HEK293 (cell line): ENCODE measurements around the gene ATP8B1.

Experiments
- CTCF ChIA-PET: fragments of 350-600 bp; formaldehyde crosslinking; extraction: SDS; loops from one replicate; lab custom pipeline; 2021; ENCODE audit warnings: antibody characterized with exemption; lab: Yijun Ruan, JAX
- POLR2A ChIA-PET: fragments of 300-600 bp; formaldehyde crosslinking; extraction: SDS; loops from one replicate; lab custom pipeline; 2020; ENCODE audit warnings: antibody characterized with exemption, inconsistent platforms; lab: Yijun Ruan, JAX
- H3K27ac ChIP-seq: fragments of 200-500 bp; sonication (Bioruptor generic); 2 replicates; pipeline ENCODE4 v1.5.1; 2014; ENCODE audit warnings: low read depth, low read length, control low read depth, inconsistent platforms; ENCODE audit errors: extremely low read depth
- H3K36me3 ChIP-seq, 2 experiments: fragments of 200-500 bp in 1 of 2; sonication (Bioruptor generic) in 1 of 2; 1 replicate in 1 of 2; 2 replicates in 1 of 2; pipeline ENCODE4 v1.5.1; 2014 to 2017; ENCODE audit warnings: inconsistent platforms in 2 of 2, low read length in 2 of 2; ENCODE audit not compliant: control insufficient read depth in 2 of 2, insufficient read depth in 1 of 2
- H3K4me1 ChIP-seq: fragments of 200-500 bp; sonication (Bioruptor generic); 2 replicates; pipeline ENCODE4 v1.5.1; 2014; ENCODE audit warnings: mild to moderate bottlenecking, low read length, inconsistent platforms; ENCODE audit not compliant: control insufficient read depth, insufficient read depth
- H3K4me3 ChIP-seq: 2 replicates; pipeline ENCODE4 v1.5.1; 2011; ENCODE audit warnings: low read depth, mild to moderate bottlenecking, control low read depth, low read length, moderate library complexity
- H3K9me3 ChIP-seq: fragments of 200-500 bp; sonication (Bioruptor generic); 2 replicates; pipeline ENCODE4 v1.5.1; 2014; ENCODE audit warnings: low read depth, low read length, inconsistent platforms; ENCODE audit not compliant: control insufficient read depth, insufficient read depth
- KLF7 ChIP-seq: fragments of 450-650 bp; formaldehyde crosslinking; IDR thresholded peaks from 2 replicates; pipeline ENCODE4 v1.5.1; 2016; ENCODE audit warnings: missing biosample characterization, missing genetic modification characterization, borderline replicate concordance
- PATZ1 ChIP-seq: fragments of 450-650 bp; formaldehyde crosslinking; IDR thresholded peaks from 2 replicates; pipeline ENCODE4 v1.5.1; 2016; ENCODE audit warnings: missing biosample characterization, missing genetic modification characterization
- PBX3 ChIP-seq: sonication (generic); formaldehyde crosslinking; IDR thresholded peaks from 2 replicates; pipeline ENCODE4 v1.8.1; 2022; ENCODE audit warnings: mild to moderate bottlenecking, moderate library complexity, missing genetic modification reagents
- PRDM4 ChIP-seq: fragments of 450-650 bp; formaldehyde crosslinking; IDR thresholded peaks from 2 replicates; pipeline ENCODE4 v1.5.1; 2017; ENCODE audit warnings: missing biosample characterization, missing genetic modification characterization
- SCRT1 ChIP-seq: fragments of 450-650 bp; formaldehyde crosslinking; IDR thresholded peaks from 2 replicates; pipeline ENCODE4 v1.5.1; 2016; ENCODE audit warnings: missing biosample characterization, missing genetic modification characterization, borderline replicate concordance
- YY1 ChIP-seq: fragments of 450-650 bp; formaldehyde crosslinking; IDR thresholded peaks from 2 replicates; pipeline ENCODE4 v1.5.1; 2018; ENCODE audit warnings: missing biosample characterization, missing genetic modification characterization
- ZBTB1 ChIP-seq: fragments of 450-650 bp; formaldehyde crosslinking; IDR thresholded peaks from 2 replicates; pipeline ENCODE4 v1.5.1; 2016; ENCODE audit warnings: missing biosample characterization, missing genetic modification characterization
- ZBTB17 ChIP-seq: fragments of 450-650 bp; formaldehyde crosslinking; IDR thresholded peaks from 2 replicates; pipeline ENCODE4 v1.5.1; 2016; ENCODE audit warnings: missing biosample characterization, missing genetic modification characterization
- ZBTB8A ChIP-seq: fragments of 450-650 bp; formaldehyde crosslinking; IDR thresholded peaks from 2 replicates; pipeline ENCODE4 v1.5.1; 2016; ENCODE audit warnings: missing biosample characterization, missing genetic modification characterization
- ZEB2 ChIP-seq: fragments of 450-650 bp; formaldehyde crosslinking; IDR thresholded peaks from 2 replicates; pipeline ENCODE4 v1.5.1; 2016; ENCODE audit warnings: missing biosample characterization, missing genetic modification characterization
- ZNF202 ChIP-seq: fragments of 450-650 bp; formaldehyde crosslinking; IDR thresholded peaks from 2 replicates; pipeline ENCODE4 v1.5.1; 2016; ENCODE audit warnings: missing biosample characterization, missing genetic modification characterization, borderline replicate concordance
- ZNF211 ChIP-seq: fragments of 450-650 bp; formaldehyde crosslinking; IDR thresholded peaks from 2 replicates; pipeline ENCODE4 v1.5.1; 2016; ENCODE audit warnings: low read depth, missing biosample characterization, missing genetic modification characterization
- ZNF366 ChIP-seq: fragments of 450-650 bp; formaldehyde crosslinking; conservative IDR thresholded peaks from 2 replicates; pipeline ENCODE4 v1.5.1; 2016; ENCODE audit warnings: missing biosample characterization, missing genetic modification characterization
- ZNF610 ChIP-seq: fragments of 450-650 bp; formaldehyde crosslinking; IDR thresholded peaks from 2 replicates; pipeline ENCODE4 v1.5.1; 2016; ENCODE audit warnings: missing biosample characterization, missing genetic modification characterization, borderline replicate concordance
- ZNF624 ChIP-seq: fragments of 450-650 bp; formaldehyde crosslinking; IDR thresholded peaks from 2 replicates; pipeline ENCODE4 v1.5.1; 2017; ENCODE audit warnings: missing biosample characterization, missing genetic modification characterization
- ZNF629 ChIP-seq: fragments of 450-650 bp; formaldehyde crosslinking; IDR thresholded peaks from 2 replicates; pipeline ENCODE4 v1.5.1; 2017; ENCODE audit warnings: missing biosample characterization, missing genetic modification characterization
- ZNF654 ChIP-seq: fragments of 450-650 bp; formaldehyde crosslinking; IDR thresholded peaks from 2 replicates; pipeline ENCODE4 v1.5.1; 2016; ENCODE audit warnings: low read depth, missing biosample characterization, missing genetic modification characterization
- ZNF660 ChIP-seq: fragments of 450-650 bp; IDR thresholded peaks from 2 replicates; pipeline ENCODE4 v1.5.1; 2018; ENCODE audit warnings: missing biosample characterization, mild to moderate bottlenecking, missing genetic modification characterization
- ZNF76 ChIP-seq: fragments of 450-650 bp; formaldehyde crosslinking; IDR thresholded peaks from 2 replicates; pipeline ENCODE4; 2016; ENCODE audit warnings: low read depth, missing biosample characterization, missing genetic modification characterization, borderline replicate concordance
- ZNF830 ChIP-seq: fragments of 450-650 bp; IDR thresholded peaks from 2 replicates; pipeline ENCODE4 v1.5.0; 2018; ENCODE audit warnings: missing biosample characterization, missing genetic modification characterization, low read depth, mild to moderate bottlenecking, moderate library complexity
- ZNF843 ChIP-seq: fragments of 450-650 bp; formaldehyde crosslinking; IDR thresholded peaks from 2 replicates; pipeline ENCODE4 v1.5.1; 2016; ENCODE audit warnings: missing biosample characterization, missing genetic modification characterization
- ZSCAN18 ChIP-seq: fragments of 450-650 bp; formaldehyde crosslinking; IDR thresholded peaks from 2 replicates; pipeline ENCODE4 v1.5.1; 2016; ENCODE audit warnings: missing biosample characterization, missing genetic modification characterization
- ZXDB ChIP-seq: fragments of 450-650 bp; formaldehyde crosslinking; IDR thresholded peaks from 2 replicates; pipeline ENCODE4 v1.5.1; 2016; ENCODE audit warnings: missing biosample characterization, missing genetic modification characterization
- TF ChIP-seq, protein P1 (sequence below): fragments of 450-650 bp; formaldehyde crosslinking; IDR thresholded peaks from 2 replicates; pipeline ENCODE4 v1.5.1; 2017; ENCODE audit warnings: missing biosample characterization, missing genetic modification characterization
- TF ChIP-seq, protein P2 (sequence below): fragments of 450-650 bp; IDR thresholded peaks from 2 replicates; pipeline ENCODE4 v1.5.1; 2018; ENCODE audit warnings: missing biosample characterization, missing genetic modification characterization
- TF ChIP-seq, protein P3 (sequence below): fragments of 450-650 bp; formaldehyde crosslinking; IDR thresholded peaks from 2 replicates; pipeline ENCODE4 v1.5.1; 2016; ENCODE audit warnings: missing biosample characterization, missing genetic modification characterization

The ATP8B1 gene

GRCh38 chr18:57846258-57846657 is 43.1 kb upstream of the ATP8B1 start:
- H3K36me3 ChIP-seq, result no peaks in the 10 kb centered on the region
- 0 out of 2 replicates have a peak overlapping the region, but pooled peaks have one; percentile 49 for H3K27ac ChIP-seq
- ChIA-PET POLR2A (no interaction called here), CTCF (interaction anchor here (1.1 to 2.6 kb wide), 3 partner anchors 9 to 13 kb away, joined by 3 to 11 read pairs (median 4); no protein-coding TSS in a partner anchor)
- peaks cover 8% of the 10 kb centered on the region for H3K4me1 ChIP-seq
- H3K4me3 ChIP-seq, result no peak overlapping the region
- no peaks in the 10 kb centered on the region for H3K9me3 ChIP-seq
- no peak for TF ChIP-seq PBX3 (CRISPR knock-in tag)
- no peak for TF ChIP-seq KLF7 (tag by site-specific recombination)
- peak; percentile 39 for TF ChIP-seq ZNF366 (tag by site-specific recombination)
- TF ChIP-seq PRDM4, result peak; percentile 96
- TF ChIP-seq ZNF843 (tag by site-specific recombination), result peak; percentile 41; the same call in 1 of the 2 replicates
- no peak for TF ChIP-seq SCRT1 (tag by site-specific recombination)
- TF ChIP-seq, protein P1, sequence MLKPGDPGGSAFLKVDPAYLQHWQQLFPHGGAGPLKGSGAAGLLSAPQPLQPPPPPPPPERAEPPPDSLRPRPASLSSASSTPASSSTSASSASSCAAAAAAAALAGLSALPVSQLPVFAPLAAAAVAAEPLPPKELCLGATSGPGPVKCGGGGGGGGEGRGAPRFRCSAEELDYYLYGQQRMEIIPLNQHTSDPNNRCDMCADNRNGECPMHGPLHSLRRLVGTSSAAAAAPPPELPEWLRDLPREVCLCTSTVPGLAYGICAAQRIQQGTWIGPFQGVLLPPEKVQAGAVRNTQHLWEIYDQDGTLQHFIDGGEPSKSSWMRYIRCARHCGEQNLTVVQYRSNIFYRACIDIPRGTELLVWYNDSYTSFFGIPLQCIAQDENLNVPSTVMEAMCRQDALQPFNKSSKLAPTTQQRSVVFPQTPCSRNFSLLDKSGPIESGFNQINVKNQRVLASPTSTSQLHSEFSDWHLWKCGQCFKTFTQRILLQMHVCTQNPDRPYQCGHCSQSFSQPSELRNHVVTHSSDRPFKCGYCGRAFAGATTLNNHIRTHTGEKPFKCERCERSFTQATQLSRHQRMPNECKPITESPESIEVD, result 0 out of 2 replicates have a peak, but pooled peaks have one; percentile 17
- TF ChIP-seq YY1 (tag by site-specific recombination), result no peak
- TF ChIP-seq, protein P2, sequence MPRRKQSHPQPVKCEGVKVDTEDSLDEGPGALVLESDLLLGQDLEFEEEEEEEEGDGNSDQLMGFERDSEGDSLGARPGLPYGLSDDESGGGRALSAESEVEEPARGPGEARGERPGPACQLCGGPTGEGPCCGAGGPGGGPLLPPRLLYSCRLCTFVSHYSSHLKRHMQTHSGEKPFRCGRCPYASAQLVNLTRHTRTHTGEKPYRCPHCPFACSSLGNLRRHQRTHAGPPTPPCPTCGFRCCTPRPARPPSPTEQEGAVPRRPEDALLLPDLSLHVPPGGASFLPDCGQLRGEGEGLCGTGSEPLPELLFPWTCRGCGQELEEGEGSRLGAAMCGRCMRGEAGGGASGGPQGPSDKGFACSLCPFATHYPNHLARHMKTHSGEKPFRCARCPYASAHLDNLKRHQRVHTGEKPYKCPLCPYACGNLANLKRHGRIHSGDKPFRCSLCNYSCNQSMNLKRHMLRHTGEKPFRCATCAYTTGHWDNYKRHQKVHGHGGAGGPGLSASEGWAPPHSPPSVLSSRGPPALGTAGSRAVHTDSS (tag by site-specific recombination), result no peak
- TF ChIP-seq ZNF660 (tag by site-specific recombination), result 0 out of 2 replicates have a peak, but pooled peaks have one; percentile 45
- TF ChIP-seq, protein P3, sequence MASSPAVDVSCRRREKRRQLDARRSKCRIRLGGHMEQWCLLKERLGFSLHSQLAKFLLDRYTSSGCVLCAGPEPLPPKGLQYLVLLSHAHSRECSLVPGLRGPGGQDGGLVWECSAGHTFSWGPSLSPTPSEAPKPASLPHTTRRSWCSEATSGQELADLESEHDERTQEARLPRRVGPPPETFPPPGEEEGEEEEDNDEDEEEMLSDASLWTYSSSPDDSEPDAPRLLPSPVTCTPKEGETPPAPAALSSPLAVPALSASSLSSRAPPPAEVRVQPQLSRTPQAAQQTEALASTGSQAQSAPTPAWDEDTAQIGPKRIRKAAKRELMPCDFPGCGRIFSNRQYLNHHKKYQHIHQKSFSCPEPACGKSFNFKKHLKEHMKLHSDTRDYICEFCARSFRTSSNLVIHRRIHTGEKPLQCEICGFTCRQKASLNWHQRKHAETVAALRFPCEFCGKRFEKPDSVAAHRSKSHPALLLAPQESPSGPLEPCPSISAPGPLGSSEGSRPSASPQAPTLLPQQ (tag by site-specific recombination), result 0 out of 2 replicates have a peak, but pooled peaks have one; percentile 12
- TF ChIP-seq ZEB2 (tag by site-specific recombination), result 0 out of 2 replicates have a peak, but pooled peaks have one; percentile 25
- peak; percentile 58; the same call in 1 of the 2 replicates for TF ChIP-seq ZXDB (tag by site-specific recombination)
- TF ChIP-seq ZNF624 (tag by site-specific recombination), result no peak
- TF ChIP-seq ZBTB1 (tag by site-specific recombination), result no peak
- no peak for TF ChIP-seq ZBTB8A
- no peak for TF ChIP-seq ZNF76 (tag by site-specific recombination)
- TF ChIP-seq ZNF629 (tag by site-specific recombination), result peak; percentile 41; the same call in 1 of the 2 replicates
- no peak for TF ChIP-seq ZNF654 (tag by site-specific recombination)
- TF ChIP-seq ZBTB17 (tag by site-specific recombination), result no peak
- TF ChIP-seq ZNF610 (tag by site-specific recombination), result no peak
- 0 out of 2 replicates have a peak, but pooled peaks have one; percentile 36 for TF ChIP-seq PATZ1 (tag by site-specific recombination)
- no peak for TF ChIP-seq ZNF202
- TF ChIP-seq ZSCAN18 (tag by site-specific recombination), result no peak
- TF ChIP-seq ZNF830 (tag by site-specific recombination), result no peak
- no peak for TF ChIP-seq ZNF211 (tag by site-specific recombination)
